ENCODE results near the gene PLCH1.

PLCH1 gene

DNA sequence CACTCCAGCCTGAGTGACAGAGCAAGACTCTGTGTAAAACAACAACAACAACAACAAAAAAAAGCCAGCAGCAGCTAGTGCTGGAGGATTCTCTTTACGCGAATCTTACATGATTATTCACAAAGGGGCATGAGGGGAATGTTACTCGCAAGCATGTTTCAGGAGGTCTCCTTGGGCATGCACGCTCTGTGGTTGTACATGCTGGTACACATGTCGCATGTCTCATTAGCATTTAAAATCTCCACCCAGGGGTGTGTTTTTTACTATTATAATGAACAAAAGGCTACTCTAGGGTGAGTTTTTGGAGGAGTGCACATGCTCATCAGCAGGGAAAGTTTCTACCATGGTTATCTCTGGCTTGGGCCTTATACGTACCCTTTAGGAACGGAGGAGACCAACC, 12.7 kb upstream of the PLCH1 start:
- H3K4me3 ChIP-seq (ENCODE audit: low read depth, low read length), result no peak overlapping the region
- no peak for TF ChIP-seq CTCF (IDR thresholded peaks at IDR 0.05; ENCODE audit: low read depth, low read length)

- TF ChIP-seq CTCF (IDR thresholded peaks at IDR 0.05; ENCODE audit: low read depth, low read length), result no peak
- no peak overlapping the region for H3K4me3 ChIP-seq (ENCODE audit: low read depth, low read length)
These were observed 8.3 kb upstream of the PLCH1 start for GRCh38 chr3:155753038-155753639.

GRCh38 chr3:155748611-155749365, 3.9 kb upstream of the PLCH1 start:
- TF ChIP-seq CTCF (IDR thresholded peaks at IDR 0.05; ENCODE audit: low read depth, low read length), result no peak
- H3K4me3 ChIP-seq (ENCODE audit: low read depth, low read length), result no peak overlapping the region

DNA sequence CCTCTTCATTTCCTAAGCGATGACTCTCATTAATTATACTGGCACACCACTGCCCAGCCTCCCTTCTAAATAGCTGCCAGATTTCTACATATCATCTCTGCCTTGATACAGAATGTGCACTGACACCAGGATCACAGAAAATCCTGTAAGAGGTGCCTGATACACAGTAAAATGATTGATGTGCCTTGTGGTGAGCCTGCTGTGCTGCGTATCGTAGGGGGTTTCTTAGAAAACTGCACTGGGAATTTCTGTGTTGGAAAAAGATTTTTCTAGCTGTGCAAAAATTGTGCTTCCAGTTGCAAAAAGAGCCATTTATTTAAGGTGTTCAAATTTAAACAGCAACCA, 3.0 kb upstream of the PLCH1 start:
- TF ChIP-seq CTCF (IDR thresholded peaks at IDR 0.05; ENCODE audit: low read depth, low read length), result no peak
- no peak overlapping the region for H3K4me3 ChIP-seq (ENCODE audit: low read depth, low read length)

- no peak overlapping the region for H3K4me3 ChIP-seq (ENCODE audit: low read depth, low read length)
- TF ChIP-seq CTCF (IDR thresholded peaks at IDR 0.05; ENCODE audit: low read depth, low read length), result no peak
These were observed 2.5 kb upstream of the PLCH1 start for GRCh38 chr3:155747286-155747945.

- no peak overlapping the region for H3K4me3 ChIP-seq (ENCODE audit: low read depth, low read length)
These were observed 1.8 kb upstream of the PLCH1 start for GRCh38 chr3:155746703-155747102.

More at GRCh38 chr3:155746703-155747102, 1.8 kb upstream of the PLCH1 start:
- TF ChIP-seq CTCF (IDR thresholded peaks at IDR 0.05; ENCODE audit: low read depth, low read length), result no peak

All from WI38 (cell line).